NCI-H1048 (cell line): ENCODE measurements around the gene ELAVL4.

Source experiments
- DNase-seq: peaks from one replicate; lab custom pipeline; 2025; lab: John Stamatoyannopoulos, UW

Gene ELAVL4

DNA sequence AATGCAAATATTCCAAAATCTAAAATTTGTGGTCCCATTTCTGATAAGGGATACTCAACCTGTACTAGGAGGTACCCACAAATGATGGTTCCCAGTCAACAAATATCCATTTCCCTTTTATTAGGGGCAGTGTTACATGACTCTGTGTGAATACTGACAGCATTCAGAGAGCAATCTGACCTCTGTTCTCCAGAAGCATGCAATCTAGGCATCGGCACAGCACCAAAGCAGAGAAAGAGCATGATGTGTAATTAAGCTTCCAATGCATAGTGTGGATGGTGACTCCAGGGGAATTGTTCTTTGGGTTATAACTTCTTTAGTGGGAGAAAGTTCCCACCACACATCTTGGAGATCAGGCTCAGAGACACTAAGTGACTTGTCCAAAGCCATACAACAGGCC is 71.6 kb downstream of the ELAVL4 start:
- no peak for DNase-seq

DNA sequence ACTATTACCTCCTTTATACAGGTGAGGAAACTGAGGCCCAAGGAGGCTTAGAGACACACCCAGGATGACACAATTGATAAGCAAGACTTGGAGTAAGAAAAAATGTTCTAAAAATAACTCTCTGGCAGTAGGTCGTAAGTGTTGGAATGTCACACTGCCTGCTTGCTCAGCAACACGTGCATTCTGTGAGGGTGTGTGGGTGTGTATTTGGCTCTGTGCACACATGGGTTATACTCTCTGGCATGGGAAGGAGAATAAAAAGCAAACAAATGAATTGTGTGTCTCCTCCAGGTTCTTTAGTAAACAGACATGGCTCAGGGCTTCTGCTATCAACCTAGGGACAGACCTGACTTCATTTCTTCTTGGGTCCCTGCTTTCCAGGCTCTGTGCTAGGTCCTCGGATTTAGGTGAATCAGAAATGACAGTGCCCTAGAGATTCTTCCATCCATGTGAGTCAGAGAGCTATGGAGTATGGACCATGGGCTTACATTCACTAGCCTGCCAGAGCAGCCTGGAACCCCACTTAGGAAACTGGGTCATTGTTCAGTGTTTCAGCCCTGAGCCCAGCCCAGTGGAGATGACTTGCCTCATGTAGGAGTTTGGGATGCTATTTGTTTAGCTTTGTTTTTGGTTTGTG is 72.4 kb downstream of the ELAVL4 start:
- no peak for DNase-seq

- DNase-seq = no peak
Observed at GRCh38 chr1:50183378-50184133, 74.8 kb downstream of the ELAVL4 start.

GRCh38 chr1:50189369-50189768 is 80.6 kb downstream of the ELAVL4 start:
- DNase-seq = no peak

DNA sequence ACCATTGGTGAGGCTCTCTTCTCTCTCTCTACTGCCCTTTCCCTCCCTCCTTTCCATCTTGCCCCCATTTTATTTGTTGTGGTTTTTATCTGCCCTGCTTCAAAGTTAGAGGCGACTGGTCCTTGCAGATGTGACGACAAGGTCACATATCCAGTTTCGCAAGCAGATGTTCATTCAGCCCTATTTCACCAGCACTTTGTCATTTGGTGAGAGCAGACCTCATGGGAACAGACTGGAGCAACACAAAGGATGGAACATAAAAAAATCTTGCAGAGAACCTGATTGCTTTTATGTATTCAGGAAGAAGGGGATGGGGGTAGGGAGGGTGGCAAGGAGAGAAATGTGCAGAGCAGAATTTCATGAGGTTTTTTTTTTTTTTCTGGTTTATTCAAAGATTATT is 84.3 kb downstream of the ELAVL4 start:
- DNase-seq = no peak

DNA sequence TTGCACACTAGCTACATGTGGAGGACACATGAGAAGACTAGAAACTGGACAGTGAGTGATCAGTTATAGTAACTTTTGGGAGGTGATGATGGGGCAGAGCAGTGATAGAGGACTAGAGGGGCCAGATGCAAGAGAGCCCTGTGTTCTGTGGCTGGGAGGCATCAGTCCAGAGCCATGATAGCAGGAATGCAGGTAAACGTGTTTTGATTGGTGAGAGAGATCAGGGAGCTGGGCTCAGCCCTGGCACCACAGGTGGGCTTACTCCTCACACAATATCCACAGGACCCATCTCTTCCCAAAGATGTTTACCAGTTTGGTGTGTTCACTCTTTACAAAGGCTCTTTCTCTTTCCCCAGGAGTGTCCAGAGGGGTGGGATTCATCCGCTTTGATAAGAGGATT is 86.5 kb downstream of the ELAVL4 start:
- DNase-seq = no peak

GRCh38 chr1:50196081-50196480 is 87.4 kb downstream of the ELAVL4 start:
- DNase-seq = no peak

DNA sequence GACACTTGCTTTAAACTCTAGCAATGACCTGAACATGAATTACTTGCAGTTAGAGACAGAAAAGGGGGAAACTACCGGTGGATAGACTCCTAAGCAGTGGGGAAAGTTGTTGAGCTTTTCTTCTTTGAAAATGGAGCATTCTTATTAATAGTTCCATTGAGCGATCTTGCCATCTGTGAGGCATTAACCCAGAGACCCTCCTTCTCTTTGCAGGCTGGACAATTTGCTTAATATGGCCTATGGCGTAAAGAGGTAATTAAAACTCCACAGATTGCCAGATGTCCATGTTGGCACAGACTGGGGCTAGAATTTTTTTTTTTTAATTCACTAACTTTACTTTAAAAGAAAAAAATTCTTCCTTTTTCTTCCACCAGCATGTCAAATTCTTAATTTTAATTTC is 88.5 kb downstream of the ELAVL4 start:
- no peak for DNase-seq

- no peak for DNase-seq
Observed at GRCh38 chr1:50208315-50208714, 99.6 kb downstream of the ELAVL4 start.

GRCh38 chr1:50208756-50209155 is 100.0 kb downstream of the ELAVL4 start:
- no peak for DNase-seq

DNA sequence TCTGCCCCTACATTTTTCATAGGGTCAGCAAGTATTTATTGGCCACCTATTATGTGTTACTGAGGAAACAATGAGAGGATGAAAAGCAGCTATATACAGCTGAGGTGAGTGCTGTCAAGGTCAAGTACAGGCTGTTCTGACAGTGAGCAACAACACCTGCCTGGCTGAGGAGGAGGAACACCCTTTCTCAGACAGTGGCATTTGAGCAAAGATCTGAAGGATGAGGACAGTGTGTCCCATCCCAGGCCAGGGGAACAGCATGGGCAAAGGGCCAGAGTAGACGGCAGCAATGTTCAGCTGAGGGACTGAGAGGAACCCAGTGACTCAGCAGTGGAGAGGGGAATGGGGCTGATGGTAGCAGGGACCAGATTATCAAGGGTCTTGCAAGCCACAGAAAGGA is 101.0 kb downstream of the ELAVL4 start:
- DNase-seq = no peak

DNA sequence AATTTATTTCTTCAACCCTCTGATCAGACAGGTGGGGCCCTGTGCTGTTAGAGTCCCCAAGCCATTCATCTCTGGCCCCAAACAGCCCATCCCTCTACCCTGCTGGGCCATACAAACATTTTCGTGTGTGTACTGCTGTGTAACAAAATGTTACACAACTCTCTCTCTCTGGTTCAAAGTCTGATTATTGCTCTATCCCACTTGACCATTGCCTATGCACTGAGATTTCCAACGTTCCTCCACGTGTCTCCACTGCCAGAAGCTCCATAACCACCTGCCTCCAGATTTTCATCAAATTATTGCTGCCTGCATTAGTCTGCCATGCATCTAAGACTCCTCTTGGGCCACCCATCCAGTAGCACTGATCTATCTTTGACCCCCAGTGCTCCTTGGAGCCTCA is 104.8 kb downstream of the ELAVL4 start:
- DNase-seq = no peak

DNA sequence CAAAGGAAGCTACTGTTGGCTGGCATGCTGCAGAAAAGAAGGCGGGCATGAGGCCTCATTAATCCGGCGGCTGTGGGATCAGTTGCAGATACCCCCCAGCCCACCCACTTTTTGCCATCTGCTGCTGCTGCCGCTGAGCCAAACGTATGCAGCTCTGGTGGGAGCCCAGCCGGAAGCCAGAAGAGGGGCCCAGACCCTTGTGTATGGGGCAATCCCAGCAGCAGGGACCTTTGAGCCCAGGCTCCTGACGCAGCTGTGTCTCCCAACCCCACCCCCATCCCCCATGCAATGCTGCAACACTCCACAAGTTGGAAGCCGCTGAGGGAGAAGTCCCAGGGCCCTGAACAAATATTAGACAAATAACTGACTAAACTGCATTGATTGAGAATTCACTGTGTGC is 106.0 kb downstream of the ELAVL4 start:
- no peak for DNase-seq

DNA sequence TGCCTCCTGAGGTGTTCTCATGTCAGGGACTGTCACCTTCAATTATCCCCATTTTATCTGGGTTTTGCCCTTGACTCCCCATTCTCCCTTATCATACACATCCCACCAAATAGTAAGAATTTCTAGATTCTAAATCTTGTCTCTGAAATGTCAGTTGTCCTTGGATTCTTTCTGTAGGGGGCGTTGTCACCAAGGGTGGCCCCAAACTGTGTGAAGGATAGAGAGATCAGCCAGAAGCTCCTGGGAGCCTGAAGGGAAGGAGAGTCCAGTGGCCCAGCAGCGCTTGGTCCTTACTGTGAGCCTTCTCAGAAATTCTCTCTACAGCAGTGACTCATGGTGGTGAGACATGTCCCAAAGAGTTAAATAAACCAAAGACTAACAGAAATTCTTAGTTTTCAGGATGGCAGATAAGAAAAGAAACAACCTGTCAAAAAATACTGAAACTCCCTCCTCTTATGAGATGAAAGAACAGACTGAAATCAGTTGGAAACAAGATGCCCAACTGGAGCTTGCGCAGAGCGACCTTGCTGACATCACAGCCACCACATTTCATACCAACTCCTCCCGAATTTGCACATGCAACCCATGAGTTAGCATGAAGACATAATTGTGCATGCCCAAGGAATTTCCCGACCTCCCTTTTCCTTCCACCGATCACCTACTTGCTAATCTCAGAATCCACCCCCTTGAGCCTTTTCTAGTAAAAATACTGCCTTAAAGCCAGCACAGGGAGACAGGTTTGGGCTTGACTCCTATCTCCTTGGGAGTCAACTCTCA is 109.8 kb downstream of the ELAVL4 start:
- DNase-seq = no peak

DNA sequence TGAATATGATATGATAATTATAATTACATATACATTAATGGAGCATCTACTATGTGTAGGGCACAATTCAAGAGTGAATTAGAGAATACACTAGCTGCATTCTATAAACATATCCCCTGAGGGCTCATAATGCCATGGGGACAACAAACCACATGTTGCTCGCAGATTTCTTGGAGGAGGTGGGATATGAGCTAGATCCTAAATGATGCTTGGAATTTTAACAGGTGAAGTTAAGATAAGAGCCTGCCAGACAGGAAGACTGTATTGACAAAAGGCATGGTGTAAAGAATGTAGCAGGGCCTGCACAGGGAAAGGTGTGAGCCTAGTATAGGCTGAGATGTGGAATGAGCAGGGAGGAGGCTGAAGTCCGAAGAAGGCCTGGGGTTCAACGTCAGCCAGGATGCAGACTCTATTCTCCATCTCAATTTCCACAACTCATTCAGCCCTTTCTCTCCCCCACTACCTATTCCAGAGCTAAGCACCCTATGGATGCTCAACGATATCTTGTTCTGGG is 120.2 kb downstream of the ELAVL4 start:
- no peak for DNase-seq

GRCh38 chr1:50231209-50231608 is 122.5 kb downstream of the ELAVL4 start:
- DNase-seq = no peak

DNA sequence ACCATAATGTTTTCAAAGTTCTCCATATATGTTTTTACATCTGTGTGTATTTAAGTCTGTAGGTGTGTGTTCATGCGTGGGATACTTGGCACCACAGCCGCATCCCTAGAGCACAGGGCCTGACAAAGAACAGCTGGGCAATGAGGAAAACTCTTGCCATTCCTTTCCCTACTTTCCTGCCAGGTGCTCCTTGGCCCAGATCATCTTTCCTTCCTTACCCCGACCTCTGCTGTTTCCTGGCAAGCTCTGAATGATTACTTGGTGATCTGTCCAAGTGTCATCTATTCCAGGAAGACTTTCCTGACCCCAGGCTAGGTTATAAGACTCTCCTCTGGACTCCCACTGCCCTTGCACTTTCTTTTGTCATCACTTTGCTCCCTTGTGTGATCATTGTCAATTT is 123.6 kb downstream of the ELAVL4 start:
- no peak for DNase-seq

DNA sequence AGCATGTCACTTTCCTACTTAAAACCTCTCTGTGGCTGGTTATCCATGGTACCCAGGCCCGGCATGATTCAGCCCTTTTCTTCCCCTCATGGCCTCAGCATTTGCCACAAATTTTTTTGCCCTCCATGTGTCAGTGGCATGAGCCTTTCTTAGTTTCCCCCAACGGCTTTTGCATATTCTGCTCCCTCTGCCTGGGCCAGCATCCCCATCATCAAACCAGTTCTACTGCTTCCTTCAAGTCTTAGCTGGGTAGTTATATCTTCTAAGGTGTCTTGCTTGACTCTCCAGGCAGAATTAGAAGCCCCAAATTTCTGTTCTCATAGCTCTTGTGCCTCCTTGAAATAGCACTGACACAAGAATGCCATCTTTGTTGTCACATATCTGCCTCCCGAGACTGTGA is 127.9 kb downstream of the ELAVL4 start:
- DNase-seq = no peak

GRCh38 chr1:50237056-50237455 is 128.3 kb downstream of the ELAVL4 start:
- DNase-seq = no peak

DNA sequence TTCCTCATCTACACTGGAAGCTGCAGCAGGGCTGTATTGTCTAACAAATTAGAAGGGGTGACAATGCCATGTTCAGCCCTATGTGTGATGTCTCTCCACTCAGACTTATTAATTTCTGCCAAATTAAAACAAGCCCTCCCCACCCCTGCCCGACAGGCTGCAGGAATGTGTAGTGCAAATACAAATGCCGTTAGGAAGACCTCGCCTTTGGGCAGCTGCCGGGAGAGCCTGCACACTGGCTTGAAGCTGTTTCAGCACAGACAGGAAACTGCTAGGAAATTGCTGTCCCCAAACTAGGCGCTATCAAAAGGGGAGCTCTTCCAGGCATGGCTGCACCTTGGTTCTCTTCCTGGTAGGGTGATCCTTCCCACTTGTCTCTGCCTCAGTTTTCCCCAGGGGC is 135.2 kb downstream of the ELAVL4 start:
- DNase-seq = no peak

DNA sequence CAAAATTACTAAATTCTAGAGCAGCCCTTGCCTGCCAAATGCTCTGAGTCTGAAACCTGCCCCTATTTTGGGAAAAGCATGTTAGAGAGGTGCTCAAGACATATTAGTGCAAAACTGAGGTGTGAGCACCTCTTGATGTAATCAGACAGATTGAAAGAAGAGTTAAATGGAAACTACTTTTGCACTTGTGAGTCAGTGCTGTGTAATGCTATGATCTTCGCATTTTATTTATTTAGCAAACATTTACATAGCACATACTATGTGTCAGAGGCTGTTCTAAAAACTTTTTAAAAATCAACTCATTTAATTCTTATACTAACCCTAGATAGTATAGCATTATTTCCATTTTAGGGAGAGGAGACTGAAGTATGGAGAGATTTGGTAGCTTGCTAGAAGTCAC is 138.1 kb downstream of the ELAVL4 start:
- no peak for DNase-seq

GRCh38 chr1:50251702-50252101 is 143.0 kb downstream of the ELAVL4 start:
- no peak for DNase-seq

- DNase-seq = no peak
Observed at GRCh38 chr1:50252196-50252595, 143.5 kb downstream of the ELAVL4 start.
